ENCODE results near the gene HS6ST2.
"Not testable (repeated sequence)": the region's sequence is repeated elsewhere in the genome, so short reads cannot be mapped to it uniquely, and the experiment has no call there.

Gene HS6ST2

DNA sequence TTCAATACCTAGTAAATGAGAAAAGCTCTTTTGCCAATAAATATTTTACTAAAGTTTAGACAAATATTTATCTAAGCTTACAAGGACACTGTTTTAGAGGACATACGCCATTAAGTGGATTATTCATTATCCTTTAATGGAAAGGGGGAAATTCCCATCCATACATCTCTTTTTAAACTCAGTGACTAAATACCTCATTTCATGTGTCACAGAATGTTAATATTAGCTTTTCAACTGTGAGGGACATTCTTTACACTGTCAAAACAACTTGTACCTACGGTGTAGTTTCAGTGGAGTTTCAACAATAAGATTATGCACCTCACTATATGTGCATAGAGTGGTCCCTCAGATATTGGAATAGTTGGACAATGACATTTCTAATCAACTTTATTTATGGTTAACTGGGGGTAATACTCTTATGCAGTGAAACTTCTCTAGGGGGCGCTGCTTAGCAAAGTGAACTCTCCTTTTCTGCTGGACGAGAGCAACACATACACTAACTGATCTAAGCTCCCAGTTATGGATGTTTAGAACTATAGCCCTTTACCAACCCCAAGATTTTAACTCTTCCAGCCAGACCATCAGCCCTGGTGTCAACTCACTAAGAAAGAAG, 9.7 kb downstream of the HS6ST2 start:
- DNase-seq (ENCODE audit: low read depth): no peak
- H3K4me3 ChIP-seq (ENCODE audit: low read depth, low read length): no peak overlapping the region

DNA sequence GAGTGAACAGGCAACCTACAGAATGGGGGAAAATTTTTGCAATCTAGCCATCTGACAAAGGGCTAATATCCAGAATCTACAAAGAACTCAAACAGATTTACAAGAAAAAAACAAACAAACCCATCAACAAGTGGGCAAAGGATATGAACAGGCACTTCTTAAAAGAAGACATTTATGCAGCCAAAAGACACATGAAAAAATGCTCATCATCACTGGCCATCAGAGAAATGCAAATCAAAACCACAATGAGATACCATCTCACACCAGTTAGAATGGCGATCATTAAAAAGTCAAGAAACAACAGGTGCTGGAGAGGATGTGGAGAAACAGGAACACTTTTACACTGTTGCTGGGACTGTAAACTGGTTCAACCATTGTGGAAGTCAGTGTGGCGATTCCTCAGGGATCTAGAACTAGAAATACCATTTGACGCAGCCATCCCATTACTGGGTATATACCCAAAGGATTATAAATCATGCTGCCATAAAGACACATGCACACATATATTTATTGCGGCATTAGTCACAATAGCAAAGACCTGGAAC, 13.3 kb downstream of the HS6ST2 start:
- H3K4me3 ChIP-seq (ENCODE audit: low read depth, low read length); DNase-seq (ENCODE audit: low read depth): not testable (repeated sequence)

GRCh38 chrX:132940727-132941327, 17.6 kb downstream of the HS6ST2 start:
- DNase-seq (ENCODE audit: low read depth): no peak
- H3K4me3 ChIP-seq (ENCODE audit: low read depth, low read length): no peak overlapping the region

- no peak overlapping the region for H3K4me3 ChIP-seq (ENCODE audit: low read depth, low read length)
- no peak for DNase-seq (ENCODE audit: low read depth)
These were observed 25.3 kb downstream of the HS6ST2 start for GRCh38 chrX:132933170-132933569.

DNA sequence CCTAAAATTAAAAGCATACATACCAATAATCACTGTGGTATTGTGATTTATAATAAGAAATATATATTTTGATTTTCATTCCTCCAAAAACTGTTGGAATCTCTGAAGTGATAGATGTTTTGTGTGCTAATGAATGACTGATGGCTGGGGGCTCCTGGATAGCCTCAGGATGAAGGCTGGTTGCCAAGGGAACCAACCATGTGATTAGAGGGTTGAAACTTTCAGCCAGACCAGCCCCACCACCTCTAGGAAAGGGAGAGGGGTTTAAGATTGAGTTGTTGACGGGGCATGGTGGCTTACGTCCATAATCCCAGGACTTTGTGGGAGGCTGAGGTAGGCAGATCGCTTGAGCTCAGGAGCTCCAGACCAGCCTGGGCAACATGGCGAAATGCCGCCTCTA, 34.0 kb downstream of the HS6ST2 start:
- no peak for DNase-seq (ENCODE audit: low read depth)
- H3K4me3 ChIP-seq (ENCODE audit: low read depth, low read length): no peak overlapping the region

- no peak for DNase-seq (ENCODE audit: low read depth)
- no peak overlapping the region for H3K4me3 ChIP-seq (ENCODE audit: low read depth, low read length)
These were observed 39.9 kb downstream of the HS6ST2 start for GRCh38 chrX:132918523-132918922.

- DNase-seq (ENCODE audit: low read depth): no peak
- H3K4me3 ChIP-seq (ENCODE audit: low read depth, low read length): no peak overlapping the region
These were observed 42.1 kb downstream of the HS6ST2 start for GRCh38 chrX:132916349-132916748.

GRCh38 chrX:132909643-132910042, 48.8 kb downstream of the HS6ST2 start:
- H3K4me3 ChIP-seq (ENCODE audit: low read depth, low read length): no peak overlapping the region
- peak; percentile 67 for DNase-seq (ENCODE audit: low read depth)

- DNase-seq (ENCODE audit: low read depth): no peak
- H3K4me3 ChIP-seq (ENCODE audit: low read depth, low read length): no peak overlapping the region
These were observed 49.5 kb downstream of the HS6ST2 start for GRCh38 chrX:132908891-132909290.

DNA sequence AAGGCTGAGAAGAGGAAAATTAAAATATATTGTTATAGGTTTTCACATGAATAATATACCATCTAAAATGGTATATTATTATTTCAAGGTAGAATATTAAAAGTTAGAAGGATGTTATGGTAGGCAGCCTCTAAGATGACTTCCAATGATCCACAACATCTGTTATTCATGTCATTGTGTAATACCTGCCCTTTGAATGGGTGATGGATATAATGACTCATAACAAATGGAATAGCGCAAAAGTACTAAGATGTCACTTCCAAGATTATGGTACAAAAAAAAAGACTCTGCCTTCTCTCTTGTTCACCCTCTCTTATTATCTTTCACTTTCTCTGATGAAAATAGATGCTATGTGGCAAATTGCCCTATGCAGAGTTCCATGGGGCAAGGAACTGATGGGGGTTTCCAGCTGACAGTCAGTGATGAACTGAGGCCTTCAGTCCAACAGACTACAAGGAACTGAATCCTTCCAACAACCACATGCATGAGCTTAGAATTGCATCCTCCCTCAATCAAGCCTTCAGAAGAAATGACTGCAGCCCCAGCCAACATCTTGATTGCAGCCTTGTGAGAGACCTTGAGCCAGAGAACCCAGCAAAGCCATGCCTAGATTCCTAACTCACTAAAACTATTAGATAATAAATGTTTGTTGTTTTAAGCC, 57.7 kb downstream of the HS6ST2 start:
- DNase-seq (ENCODE audit: low read depth): no peak
- no peak overlapping the region for H3K4me3 ChIP-seq (ENCODE audit: low read depth, low read length)

- DNase-seq (ENCODE audit: low read depth): no peak
- no peak overlapping the region for H3K4me3 ChIP-seq (ENCODE audit: low read depth, low read length)
These were observed 70.9 kb downstream of the HS6ST2 start for GRCh38 chrX:132887569-132887968.

DNA sequence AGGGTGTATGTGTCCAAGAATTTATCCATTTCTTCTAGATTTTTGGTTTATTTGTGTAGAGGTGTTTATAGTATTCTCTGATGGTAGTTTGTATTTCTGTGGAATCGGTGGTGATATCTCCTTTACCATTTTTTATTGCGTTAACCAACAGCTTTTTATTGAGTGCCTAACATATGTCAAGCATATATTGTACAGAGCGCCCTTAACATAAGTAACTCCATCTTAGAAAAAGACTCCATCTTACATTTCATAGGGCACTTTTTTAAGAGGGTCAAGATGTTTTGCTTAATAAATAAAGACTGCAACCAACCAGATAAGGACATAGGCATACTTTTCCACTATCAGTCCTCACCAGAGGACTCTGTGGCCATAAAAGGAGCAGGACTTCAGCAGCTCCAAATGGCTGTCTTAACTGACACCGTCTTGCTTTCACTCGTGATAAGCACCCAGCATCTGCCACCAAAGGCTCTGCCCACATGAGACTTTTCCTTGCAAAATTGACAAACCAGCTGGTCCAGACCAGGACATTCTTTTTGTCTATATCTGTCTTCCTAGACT, 75.0 kb downstream of the HS6ST2 start:
- DNase-seq (ENCODE audit: low read depth): no peak
- H3K4me3 ChIP-seq (ENCODE audit: low read depth, low read length): no peak overlapping the region

- H3K4me3 ChIP-seq (ENCODE audit: low read depth, low read length); DNase-seq (ENCODE audit: low read depth): not testable (repeated sequence)
These were observed 77.7 kb downstream of the HS6ST2 start for GRCh38 chrX:132880753-132881152.

- no peak for DNase-seq (ENCODE audit: low read depth)
These were observed 80.4 kb downstream of the HS6ST2 start for GRCh38 chrX:132877954-132878536.

DNA sequence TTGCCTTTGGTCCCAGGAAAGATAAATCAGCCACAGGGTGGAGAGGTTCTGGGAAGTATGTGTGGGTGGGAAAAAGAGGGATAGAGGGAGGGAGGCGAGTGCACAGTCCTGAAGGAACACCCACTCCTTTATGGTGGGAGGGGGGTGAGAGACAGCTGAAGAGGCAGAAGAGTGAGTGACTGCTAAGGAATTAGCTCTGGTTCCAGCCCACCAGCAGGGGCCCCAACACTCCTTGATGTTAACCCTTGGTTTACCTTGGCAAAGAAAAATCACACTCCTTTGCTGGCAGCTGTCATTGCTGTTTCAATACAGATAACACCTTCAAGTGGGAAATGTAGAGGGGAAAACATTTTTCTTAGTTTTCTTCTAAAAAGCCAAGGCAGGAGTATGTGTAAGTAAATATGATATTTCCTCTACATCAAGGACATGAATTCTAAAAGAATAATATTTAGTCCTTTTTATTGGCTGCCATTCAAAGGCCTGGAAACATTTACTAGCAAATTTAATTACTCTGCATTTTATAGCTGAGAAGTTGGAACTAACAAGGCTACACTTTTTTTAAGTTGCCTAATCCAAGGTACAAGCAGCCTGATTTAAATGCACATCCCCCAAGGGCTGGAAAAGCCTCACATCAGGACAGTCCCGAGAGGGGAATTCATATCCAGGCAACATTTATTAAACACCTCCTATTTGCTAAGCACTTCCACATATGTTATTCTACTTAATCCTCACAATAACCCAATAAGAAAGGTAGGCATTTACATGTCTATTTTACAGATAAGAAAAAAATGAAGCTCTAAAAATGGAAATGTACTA, 81.7 kb downstream of the HS6ST2 start:
- DNase-seq (ENCODE audit: low read depth): no peak
- H3K4me3 ChIP-seq (ENCODE audit: low read depth, low read length): no peak overlapping the region

More at GRCh38 chrX:132877954-132878536, 80.4 kb downstream of the HS6ST2 start:
- no peak overlapping the region for H3K4me3 ChIP-seq (ENCODE audit: low read depth, low read length)

DNA sequence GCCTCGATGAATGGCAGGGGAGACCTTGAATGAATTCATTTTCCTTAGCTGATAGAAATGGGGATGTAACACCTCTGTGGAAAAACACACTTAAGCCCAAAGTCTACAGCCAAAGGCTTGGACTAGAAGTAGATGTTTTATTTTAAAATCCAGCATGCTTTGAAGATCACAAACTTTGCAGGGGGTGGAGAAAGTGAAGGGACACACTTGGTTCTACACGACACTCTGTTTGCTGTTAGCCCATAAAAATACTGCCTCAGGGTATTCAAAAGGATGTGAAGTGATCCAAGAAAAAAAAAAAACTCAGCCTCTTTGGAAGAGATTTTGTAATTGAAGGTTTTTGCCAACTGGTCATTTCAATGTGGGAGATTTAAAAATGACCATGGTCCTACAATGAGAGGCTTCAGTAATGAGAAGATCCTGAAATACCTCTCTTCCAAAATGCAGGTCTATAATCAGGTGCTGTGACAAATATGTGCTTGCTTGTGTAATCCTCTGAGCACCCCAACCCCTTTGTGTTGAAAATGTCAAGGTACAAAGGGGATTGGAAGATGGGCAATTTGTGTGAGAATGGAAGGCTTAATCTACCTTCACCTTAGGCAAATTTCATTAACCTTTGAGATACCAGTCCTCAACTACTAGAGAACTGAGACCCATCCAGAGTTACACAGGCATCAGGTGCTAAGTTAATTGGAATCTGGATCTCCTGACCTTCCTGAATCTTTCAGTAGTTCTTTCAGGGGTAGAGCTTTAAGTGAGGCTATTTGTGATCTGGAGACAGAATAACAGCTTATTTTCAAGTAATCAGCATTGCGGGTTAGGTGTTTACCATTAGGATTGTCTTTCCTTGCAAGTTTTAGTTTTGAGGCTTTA, 82.5 kb downstream of the HS6ST2 start:
- H3K4me3 ChIP-seq (ENCODE audit: low read depth, low read length): no peak overlapping the region
- DNase-seq (ENCODE audit: low read depth): no peak

DNA sequence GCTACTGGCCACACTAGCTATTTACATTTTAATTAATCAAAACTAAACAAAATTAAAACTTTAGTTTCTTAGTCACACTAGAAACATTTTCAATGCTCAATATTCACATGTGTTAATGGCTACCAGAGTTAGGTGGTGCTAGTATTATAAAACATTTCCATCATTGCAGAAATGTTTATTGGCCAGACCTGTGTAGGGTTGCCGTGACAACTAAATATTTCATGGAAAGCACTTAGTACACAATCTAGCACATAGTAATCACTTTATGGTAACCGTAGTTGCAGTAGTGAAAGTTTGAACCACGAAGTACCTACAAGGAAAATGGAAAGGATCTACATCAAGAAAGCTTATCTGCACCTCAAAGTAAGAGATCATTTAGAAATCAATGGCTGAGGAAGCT, 95.9 kb downstream of the HS6ST2 start:
- H3K4me3 ChIP-seq (ENCODE audit: low read depth, low read length): no peak overlapping the region
- no peak for DNase-seq (ENCODE audit: low read depth)

DNA sequence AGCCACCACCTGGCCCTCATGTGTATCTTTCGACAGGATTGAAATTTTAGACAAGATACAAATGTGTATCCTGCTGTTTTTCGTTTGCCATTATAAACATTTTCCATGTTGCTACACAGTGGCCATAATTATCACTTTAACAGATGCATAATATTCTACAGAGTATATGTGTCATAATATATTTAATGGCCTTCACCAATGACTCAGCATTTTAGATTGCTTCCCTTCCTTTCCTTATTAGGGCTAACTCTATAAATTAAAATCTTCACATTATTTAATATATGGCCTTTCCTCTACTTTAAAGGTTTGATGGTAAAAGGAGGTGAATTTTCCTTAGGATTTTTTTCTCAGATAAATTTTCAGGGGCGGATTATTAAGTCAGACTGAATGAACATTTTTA, 97.4 kb downstream of the HS6ST2 start:
- no peak overlapping the region for H3K4me3 ChIP-seq (ENCODE audit: low read depth, low read length)
- DNase-seq (ENCODE audit: low read depth): no peak
